ENCODE data around the gene FGF14.

- TF ChIP-seq POLR2A (IDR thresholded peaks at IDR 0.05), result no peak
- TF ChIP-seq CTCF (IDR thresholded peaks at IDR 0.05), result no peak
These were observed 186.9 kb downstream of the FGF14 start for GRCh38 chr13:102214956-102215355.

All from Peyer's patch (tissue), 4 donors.